ENCODE measurements around the gene RCAN1.
"Not testable (repeated sequence)": the region's sequence is repeated elsewhere in the genome, so short reads cannot be mapped to it uniquely, and the experiment has no call there.

The RCAN1 gene

DNA sequence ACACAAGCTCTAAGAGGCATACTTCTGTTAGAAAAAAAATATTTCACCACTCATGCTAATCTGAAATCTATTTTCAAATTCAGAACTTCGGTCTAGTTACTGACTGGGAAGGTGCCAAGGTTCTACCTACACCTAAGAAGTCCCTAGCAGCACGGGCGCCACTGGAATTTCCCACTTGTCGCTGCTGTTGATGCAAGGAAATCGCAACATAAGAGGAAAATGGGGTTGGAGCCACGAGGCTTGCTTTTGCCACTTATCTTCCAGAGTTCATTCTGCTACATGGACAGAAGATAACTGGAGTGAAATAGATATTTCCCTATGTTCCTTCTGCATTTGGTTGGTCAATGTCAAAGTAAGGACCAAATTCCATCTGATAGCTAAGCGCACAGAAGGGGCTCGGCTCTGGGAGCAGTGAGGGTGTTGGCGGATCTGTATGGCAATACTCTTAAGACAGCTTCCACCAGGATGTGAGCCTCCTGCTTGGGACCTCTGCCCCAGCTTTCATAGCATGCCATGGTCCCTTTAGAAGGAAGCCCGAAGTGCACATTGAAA, 47.2 kb downstream of the RCAN1 start:
- no peak for DNase-seq

DNA sequence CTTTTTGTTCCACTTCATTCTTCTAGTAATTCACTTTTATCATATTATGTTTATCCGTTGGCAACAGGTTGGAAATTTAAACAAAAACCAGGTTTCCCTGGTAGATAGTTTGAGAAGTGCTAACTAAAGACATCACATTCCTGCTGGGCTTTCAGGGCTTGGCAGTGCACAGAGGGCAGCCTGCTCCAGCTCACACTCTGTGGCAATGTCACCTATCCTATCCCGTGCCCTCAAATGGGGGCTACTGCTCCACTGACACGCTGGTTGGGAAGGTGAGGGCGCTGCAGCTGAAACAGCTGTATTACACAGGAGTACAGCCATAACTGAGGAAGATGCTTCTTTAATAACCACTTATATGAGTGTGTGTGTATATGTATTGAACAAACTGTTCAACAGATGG, 49.7 kb downstream of the RCAN1 start:
- DNase-seq: no peak

- not testable (repeated sequence) for DNase-seq
Measured at GRCh38 chr21:34563370-34563769, 51.5 kb downstream of the RCAN1 start.

- DNase-seq: no peak
Measured at GRCh38 chr21:34561806-34562205, 53.1 kb downstream of the RCAN1 start.

DNA sequence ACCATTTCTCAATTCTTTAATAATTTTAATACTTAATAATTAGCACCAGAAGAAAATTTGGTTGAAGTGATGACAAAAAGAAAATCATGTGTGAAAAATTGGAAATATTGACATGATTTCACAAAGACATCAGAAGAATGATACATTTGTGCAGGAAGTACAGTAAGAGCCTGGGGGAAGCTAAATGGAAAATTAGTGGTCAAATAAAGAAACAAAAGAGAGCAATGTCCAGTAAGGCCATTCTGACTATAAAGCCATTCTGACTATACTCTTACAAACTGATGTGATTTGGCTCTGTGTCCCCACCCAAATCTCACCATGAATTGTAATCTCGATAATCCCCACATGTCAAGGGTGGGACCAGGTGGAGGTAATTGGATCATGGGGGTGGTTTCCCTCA, 54.3 kb downstream of the RCAN1 start:
- no peak for DNase-seq

- no peak for DNase-seq
Measured at GRCh38 chr21:34560021-34560420, 54.9 kb downstream of the RCAN1 start.

DNA sequence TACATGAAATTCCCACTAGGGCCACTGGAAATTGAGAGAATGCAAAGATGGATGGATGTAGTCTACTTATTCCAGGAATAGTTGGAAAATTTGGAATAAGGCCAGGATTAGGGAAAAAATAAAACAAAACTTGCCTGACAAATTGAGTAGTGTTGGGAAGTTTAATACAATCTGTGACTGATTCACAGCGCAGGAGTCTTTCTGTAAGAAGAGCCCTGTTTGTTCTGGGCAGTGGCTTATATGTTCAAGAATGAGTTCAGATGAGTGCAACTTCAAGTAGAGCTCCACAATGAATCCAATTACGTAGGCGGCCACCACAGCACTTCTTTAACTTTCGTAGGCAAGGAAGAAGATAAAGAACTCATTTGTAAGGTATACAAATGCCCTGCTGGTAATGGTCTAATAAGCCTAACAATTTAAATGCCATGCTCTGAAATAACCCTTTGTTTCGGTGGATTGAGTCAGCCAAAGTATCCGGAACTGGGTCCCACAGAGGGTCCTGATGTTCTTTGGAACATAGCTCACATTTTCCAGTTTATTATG, 55.8 kb downstream of the RCAN1 start:
- no peak for DNase-seq

- no peak for DNase-seq
Measured at GRCh38 chr21:34558166-34558565, 56.7 kb downstream of the RCAN1 start.

DNA sequence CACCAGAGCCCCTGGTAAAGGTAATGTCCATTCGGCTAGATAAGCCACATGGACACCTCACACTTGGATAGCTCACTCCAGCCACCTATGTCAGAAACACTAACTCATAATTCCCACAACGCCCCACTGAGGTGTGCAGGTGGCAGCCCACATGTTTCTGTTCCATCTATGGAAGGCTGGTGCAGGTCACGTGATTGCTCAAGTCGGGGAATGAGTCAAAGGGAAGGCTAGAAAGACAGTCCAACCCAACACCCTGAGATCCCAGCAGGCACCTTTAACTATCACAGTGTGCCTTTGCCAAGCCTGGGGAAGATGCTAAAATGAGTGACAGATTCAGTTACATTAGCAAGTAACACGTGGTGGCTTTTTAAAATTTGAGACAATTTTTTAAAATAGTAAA, 57.7 kb downstream of the RCAN1 start:
- no peak for DNase-seq

DNA sequence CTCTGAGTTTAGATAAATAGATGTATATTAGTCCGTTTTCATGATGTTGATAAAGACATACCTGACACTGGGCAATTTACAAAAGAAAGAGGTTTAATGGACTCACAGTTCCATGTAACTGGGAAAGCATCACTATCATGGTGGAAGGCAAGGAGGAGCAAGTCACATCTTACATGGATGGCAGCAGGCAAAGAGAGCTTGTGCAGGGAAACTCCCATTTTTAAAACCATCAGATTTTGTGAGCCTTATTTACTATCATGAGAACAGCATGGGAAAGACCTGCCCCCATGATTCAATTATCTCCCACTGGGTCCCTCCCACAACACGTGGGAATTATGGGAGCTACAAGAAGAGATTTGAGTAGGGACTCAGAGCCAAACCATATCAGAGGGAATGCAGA, 60.2 kb downstream of the RCAN1 start:
- not testable (repeated sequence) for DNase-seq

- no peak for DNase-seq
Measured at GRCh38 chr21:34554227-34554626, 60.7 kb downstream of the RCAN1 start.

GRCh38 chr21:34553151-34553952, 61.6 kb downstream of the RCAN1 start:
- no peak for DNase-seq

DNA sequence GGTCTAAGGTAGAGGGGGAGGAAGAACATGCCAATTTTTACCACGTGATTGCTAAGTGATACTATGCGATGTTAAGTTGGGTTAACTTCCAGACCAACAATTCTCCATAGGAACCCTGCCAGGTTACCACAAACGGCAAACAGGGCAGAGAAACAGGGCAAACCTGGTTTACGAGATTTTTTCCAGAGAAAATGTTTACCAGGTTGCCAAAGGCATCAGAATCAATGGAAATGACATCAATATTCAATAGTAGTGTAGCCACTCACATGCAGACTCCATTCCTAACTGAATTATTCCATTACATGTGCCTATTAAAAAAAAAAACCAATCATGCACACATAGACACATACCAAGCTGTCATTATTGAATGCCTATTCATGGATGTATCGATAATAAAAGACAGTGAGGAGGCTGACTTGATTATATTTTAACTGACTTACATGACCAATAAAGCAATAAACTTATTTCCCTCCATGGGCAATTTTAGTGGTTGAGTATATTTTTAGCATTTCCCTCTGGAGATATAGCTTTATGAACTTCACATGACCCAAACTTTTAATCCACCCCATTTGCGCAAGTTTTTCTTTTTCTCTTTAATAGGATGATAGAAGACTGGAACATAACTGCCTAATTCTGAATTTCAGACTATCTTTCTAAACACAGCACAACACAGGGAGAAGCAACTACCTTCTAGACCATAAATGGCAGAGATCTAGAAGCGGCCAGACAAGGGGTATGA, 62.4 kb downstream of the RCAN1 start:
- DNase-seq: no peak

- no peak for DNase-seq
Measured at GRCh38 chr21:34550182-34550799, 64.6 kb downstream of the RCAN1 start.

DNA sequence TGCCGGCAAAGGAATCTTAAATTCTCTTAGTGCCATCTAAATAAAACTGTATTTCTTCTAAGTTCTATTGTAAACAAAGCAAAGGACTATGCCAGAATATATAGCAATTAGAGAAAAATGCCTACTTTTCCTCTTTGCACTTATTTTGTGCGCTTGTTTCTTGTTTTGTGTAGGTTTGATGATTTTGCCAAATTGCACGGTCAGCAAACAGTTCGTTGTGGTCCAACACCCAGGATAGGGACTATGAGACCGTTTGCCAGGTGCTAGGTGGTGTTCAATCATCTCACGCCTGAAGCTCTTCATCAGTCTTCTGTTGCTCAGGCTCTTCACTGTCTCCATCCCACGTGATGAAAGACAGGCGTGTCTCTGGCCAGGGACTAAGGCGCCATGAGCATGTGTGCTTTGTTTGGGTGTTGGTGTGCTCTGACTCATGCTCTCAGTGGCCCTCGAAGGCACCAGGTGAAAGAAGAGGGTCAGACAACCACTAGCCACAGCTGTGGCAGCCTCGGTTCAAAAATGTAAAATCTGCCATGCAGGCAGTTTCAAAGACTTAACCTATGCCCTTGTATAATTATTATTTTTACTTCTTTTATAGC, 66.0 kb downstream of the RCAN1 start:
- no peak for DNase-seq

DNA sequence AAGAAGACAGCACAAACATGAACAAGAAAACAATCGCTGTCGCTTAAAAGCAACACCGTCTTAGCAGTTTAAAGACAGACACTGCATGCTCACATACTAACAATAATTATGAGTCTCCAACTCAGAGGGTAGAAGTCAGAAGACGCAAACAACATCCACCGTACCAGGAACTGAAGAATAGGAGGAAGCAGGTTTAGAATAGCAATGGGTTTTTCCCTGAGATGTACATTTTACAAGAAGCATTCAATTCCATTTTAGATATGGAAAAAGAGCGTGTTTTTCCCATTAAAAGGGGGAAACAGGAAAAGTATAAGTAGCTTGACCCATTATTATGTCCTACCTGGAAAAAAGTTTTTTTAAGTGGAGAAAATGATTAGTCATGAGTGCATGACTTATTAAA, 68.4 kb downstream of the RCAN1 start:
- no peak for DNase-seq

- DNase-seq: peak; percentile 20
Measured at GRCh38 chr21:34545079-34545884, 69.6 kb downstream of the RCAN1 start.

DNA sequence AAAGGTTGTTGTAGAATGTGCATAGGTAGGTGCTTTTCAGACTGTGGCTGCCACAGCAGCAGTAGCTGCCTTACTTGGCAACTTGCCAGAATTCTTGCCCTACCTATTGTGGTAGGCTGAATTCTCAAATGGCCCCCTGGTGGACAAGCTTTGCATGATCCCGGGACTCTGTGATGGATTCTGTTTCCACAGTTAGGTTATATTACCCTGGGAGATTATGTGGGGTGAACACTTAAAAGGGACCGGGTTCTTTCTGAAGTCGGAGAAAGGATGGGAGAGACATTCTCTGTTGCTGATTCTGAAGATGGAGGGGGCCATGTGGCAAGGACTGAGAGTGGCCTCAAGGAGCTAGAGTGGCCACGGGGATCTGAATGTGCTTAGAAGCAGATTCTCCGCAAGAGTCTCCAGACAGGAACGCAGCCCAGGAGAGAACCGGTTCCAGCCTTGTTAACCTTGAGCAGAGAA, 70.8 kb downstream of the RCAN1 start:
- DNase-seq: peak; percentile 86

DNA sequence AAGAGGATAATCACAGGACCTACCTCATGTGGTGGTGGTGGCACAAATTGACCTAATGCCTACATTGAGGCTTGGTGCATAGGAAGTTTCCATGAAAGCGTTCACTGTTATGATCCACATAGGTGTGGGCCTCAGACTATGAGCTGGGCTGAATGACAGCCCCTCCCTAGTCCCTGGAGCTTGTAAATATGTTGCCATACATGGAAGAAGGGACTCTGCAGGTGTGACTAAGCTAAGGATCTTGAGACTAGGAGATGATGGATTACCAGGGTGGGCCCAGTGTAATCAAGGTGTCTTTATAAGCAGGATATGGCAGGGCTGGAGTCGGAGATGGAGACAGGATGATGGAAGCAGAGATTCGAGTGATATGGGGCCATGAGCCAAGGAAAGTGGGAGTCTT, 71.9 kb downstream of the RCAN1 start:
- no peak for DNase-seq

GRCh38 chr21:34540206-34540605, 74.7 kb downstream of the RCAN1 start:
- DNase-seq: no peak

DNA sequence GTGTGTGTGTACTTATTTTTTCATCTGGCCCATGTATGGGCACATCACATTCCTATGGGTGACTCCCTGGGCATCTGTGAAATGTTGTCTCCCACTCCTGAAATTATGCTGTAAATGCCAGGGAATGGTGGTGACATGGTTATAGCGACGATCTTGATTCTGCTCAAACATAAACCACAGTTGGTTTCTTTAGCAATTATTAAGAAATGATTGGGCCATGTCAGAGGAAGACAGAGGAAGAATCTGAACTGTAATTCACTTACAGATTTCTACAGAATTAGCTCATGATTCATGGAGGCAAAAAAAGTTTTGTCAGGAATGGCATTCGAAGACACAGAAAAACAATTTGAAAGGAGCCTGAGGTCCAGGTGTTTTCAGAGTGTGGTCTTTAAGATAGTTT, 77.1 kb downstream of the RCAN1 start:
- DNase-seq: no peak

GRCh38 chr21:34536820-34537219, 78.1 kb downstream of the RCAN1 start:
- DNase-seq: no peak

Measured in hematopoietic multipotent progenitor cell treated with erythropoietin and hydrocortisone succinate and interleukin-3 and kit ligand, for 8 days (in vitro differentiated cells).